SU-DHL-6 (cell line): ENCODE results near the gene PALB2.

Source experiments
- H2AFZ ChIP-seq: fragments of 200-600 bp; sonication (generic); 2 replicates; pipeline ENCODE4 v1.6.1; 2014; ENCODE audit warnings: low read depth, mild to moderate bottlenecking, moderate library complexity, mixed read lengths, antibody characterized with exemption, low read length; ENCODE audit not compliant: severe bottlenecking
- H3F3A ChIP-seq: fragments of 200-600 bp; shearing (Covaris generic); 2 replicates; pipeline ENCODE4 v1.6.0; 2016; ENCODE audit warnings: antibody characterized with exemption, mild to moderate bottlenecking; ENCODE audit not compliant: insufficient read depth
- H3K27ac ChIP-seq: fragments of 200-600 bp; sonication (generic); 2 replicates; pipeline ENCODE4 v1.5.1; 2016; ENCODE audit warnings: low read depth, mild to moderate bottlenecking, low read length, moderate library complexity, mixed read lengths
- H3K27me3 ChIP-seq: fragments of 200-600 bp; sonication (generic), shearing (Covaris generic); 2 replicates; pipeline ENCODE4 v1.6.0; 2014; ENCODE audit warnings: mild to moderate bottlenecking, low read length
- H3K36me3 ChIP-seq: fragments of 200-600 bp; sonication (generic); 2 replicates; pipeline ENCODE4 v1.6.1; 2014; ENCODE audit warnings: mild to moderate bottlenecking, low read length, mixed read lengths
- H3K4me2 ChIP-seq: fragments of 300-600, 200-600 bp; shearing (Covaris generic), sonication (generic); 2 replicates; pipeline ENCODE4 v1.6.0; 2014; ENCODE audit warnings: low read length, low read depth, mild to moderate bottlenecking; ENCODE audit not compliant: poor library complexity, severe bottlenecking
- H3K4me3 ChIP-seq: fragments of 200-600 bp; sonication (generic); 2 replicates; pipeline ENCODE4 v1.5.1; 2014; ENCODE audit warnings: antibody characterized with exemption, low read length, mild to moderate bottlenecking, mixed read lengths; ENCODE audit not compliant: insufficient read depth, poor library complexity, severe bottlenecking
- H3K79me2 ChIP-seq: fragments of 200-600 bp; sonication (generic); 2 replicates; pipeline ENCODE4 v1.6.1; 2014; ENCODE audit warnings: mild to moderate bottlenecking, low read length, moderate library complexity; ENCODE audit not compliant: insufficient read depth
- H3K9ac ChIP-seq: fragments of 200-600 bp; sonication (generic); 2 replicates; pipeline ENCODE4 v1.7.0; 2014; ENCODE audit warnings: mild to moderate bottlenecking, low read length
- H3K9me2 ChIP-seq: fragments of 200-600 bp; sonication (generic); replicated peaks from 2 replicates; pipeline ENCODE4 v1.6.1; 2014; ENCODE audit warnings: low read length; ENCODE audit not compliant: insufficient read depth
- H3K9me3 ChIP-seq: fragments of 200-600 bp; sonication (generic); 2 replicates; pipeline ENCODE4 v1.6.1; 2014; ENCODE audit warnings: low read length, mixed read lengths; ENCODE audit not compliant: insufficient read depth
- H4K20me1 ChIP-seq: fragments of 200-600 bp; sonication (generic); 2 replicates; pipeline ENCODE4 v1.6.1; 2014; ENCODE audit warnings: low read depth, mild to moderate bottlenecking, antibody characterized with exemption, low read length, moderate library complexity, mixed read lengths
- CTCF ChIP-seq: fragments of 200-600 bp; sonication (generic); IDR thresholded peaks from one replicate; pipeline ENCODE4 v1.5.1; 2017; ENCODE audit warnings: antibody characterized with exemption, mild to moderate bottlenecking, low read length, moderate library complexity; ENCODE audit not compliant: insufficient read depth, poor library complexity, severe bottlenecking
- EZH2phosphoT487 ChIP-seq: fragments of 200-600 bp; sonication (generic), shearing (Covaris generic); conservative IDR thresholded peaks from 2 replicates; pipeline ENCODE4 v1.6.1; 2018; ENCODE audit warnings: mild to moderate bottlenecking, antibody characterized with exemption, low read length, moderate library complexity, mixed read lengths

The PALB2 gene

GRCh38 chr16:23594186-23594585 lies 46.9 kb downstream of the PALB2 start:
- Histone ChIP-seq H3K27me3 (no peaks in the 10 kb centered on the region), H3K4me2 (no peak overlapping the region), H3K36me3 (no peaks in the 10 kb centered on the region), H3K9ac (no peak overlapping the region), H3K9me2 (no peaks in the 10 kb centered on the region), H4K20me1 (no peaks in the 10 kb centered on the region; the same call in 1 of the 2 replicates), H3K79me2 (peaks cover 65% of the 10 kb centered on the region), H3F3A (peaks cover 12% of the 10 kb centered on the region), H3K27ac (no peak overlapping the region), H3K4me3 (no peak overlapping the region), H2AFZ (no peak overlapping the region), H3K9me3 (no peaks in the 10 kb centered on the region)
- TF ChIP-seq CTCF (no peak), EZH2phosphoT487 (no peak)

- Histone ChIP-seq H3K4me3 (no peak overlapping the region), H3K9me2 (no peaks in the 10 kb centered on the region), H4K20me1 (no peaks in the 10 kb centered on the region; the same call in 1 of the 2 replicates), H3K27me3 (no peaks in the 10 kb centered on the region), H3K4me2 (no peak overlapping the region), H3K36me3 (no peaks in the 10 kb centered on the region), H2AFZ (no peak overlapping the region), H3K9me3 (no peaks in the 10 kb centered on the region), H3K79me2 (peaks cover 76% of the 10 kb centered on the region), H3K9ac (no peak overlapping the region), H3F3A (no peaks in the 10 kb centered on the region), H3K27ac (no peak overlapping the region)
- no peak for TF ChIP-seq EZH2phosphoT487
- no peak for TF ChIP-seq CTCF
Observed at GRCh38 chr16:23590181-23590580, 50.9 kb downstream of the PALB2 start.

GRCh38 chr16:23587726-23588125 lies 53.4 kb downstream of the PALB2 start:
- no peak overlapping the region for H3K27ac ChIP-seq
- peaks cover 3% of the 10 kb centered on the region; the same call in 1 of the 2 replicates for H3K36me3 ChIP-seq
- H3K4me2 ChIP-seq: no peak overlapping the region
- H4K20me1 ChIP-seq: no peaks in the 10 kb centered on the region
- H3K9ac ChIP-seq: no peak overlapping the region
- no peak overlapping the region for H2AFZ ChIP-seq
- TF ChIP-seq CTCF (no peak), EZH2phosphoT487 (no peak)
- no peaks in the 10 kb centered on the region for H3K9me2 ChIP-seq
- no peak overlapping the region for H3K4me3 ChIP-seq
- H3F3A ChIP-seq: no peaks in the 10 kb centered on the region
- no peaks in the 10 kb centered on the region for H3K27me3 ChIP-seq
- H3K79me2 ChIP-seq: peaks cover 55% of the 10 kb centered on the region
- H3K9me3 ChIP-seq: no peaks in the 10 kb centered on the region
